ENCODE measurements around the gene AP4S1.
"Not testable (repeated sequence)": the region's sequence is repeated elsewhere in the genome, so short reads cannot be mapped to it uniquely, and the experiment has no call there.

AP4S1 gene

DNA sequence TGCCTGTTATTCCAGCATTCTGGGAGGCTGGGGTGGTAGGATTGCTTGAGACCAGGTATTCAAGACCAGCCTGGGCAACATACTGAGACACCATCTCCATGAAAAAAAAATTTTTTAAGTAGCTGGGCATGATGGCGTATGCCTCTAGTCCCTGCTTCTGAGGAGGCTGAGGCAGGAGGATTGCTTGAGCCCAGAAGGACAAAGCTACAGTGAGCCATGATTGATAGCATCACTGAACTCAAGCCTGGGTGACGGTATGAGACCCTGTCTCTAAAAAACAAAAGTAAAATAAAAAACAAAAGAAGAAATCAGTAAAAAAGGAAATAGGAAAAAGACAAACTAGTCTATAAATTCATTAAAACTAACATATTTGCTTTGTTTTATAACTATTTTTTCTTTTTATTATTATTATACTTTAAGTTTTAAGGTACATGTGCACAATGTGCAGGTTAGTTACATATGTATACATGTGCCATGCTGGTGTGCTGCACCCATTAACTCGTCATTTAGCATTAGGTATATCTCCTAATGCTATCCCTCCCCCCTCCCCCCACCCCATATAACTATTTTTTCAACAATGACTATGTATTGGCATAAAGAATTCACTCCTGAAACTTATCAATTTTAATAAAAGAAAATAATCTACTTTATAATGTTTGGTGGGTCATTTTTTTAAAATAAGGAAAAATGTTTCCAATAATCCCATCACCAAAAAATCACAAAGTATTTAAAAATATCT lies 15.4 kb upstream of the AP4S1 start:
- DNase-seq: no peak

DNA sequence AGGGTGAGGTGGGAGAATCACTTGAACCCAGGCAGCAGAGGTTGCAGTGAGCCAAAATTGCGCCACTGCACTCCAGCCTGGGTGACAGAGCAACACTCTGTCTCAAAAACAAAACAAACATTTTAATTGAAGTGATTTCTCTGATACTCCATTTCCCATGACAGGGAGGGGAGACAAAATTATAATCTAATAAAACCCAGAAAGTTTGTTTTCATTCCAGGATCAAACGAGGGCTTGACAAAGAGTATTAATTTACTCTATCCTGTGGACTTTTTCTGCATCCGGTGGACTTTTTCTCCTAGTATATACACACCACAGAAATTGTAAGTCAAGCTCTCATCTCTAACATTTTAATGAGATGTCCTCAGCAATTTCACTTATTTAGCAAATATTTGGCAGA lies 14.5 kb upstream of the AP4S1 start:
- DNase-seq: no peak

GRCh38 chr14:31013841-31014240 lies 11.6 kb upstream of the AP4S1 start:
- no peak for DNase-seq

- DNase-seq: no peak
Observed at GRCh38 chr14:31018057-31018645, 7.3 kb upstream of the AP4S1 start.

DNA sequence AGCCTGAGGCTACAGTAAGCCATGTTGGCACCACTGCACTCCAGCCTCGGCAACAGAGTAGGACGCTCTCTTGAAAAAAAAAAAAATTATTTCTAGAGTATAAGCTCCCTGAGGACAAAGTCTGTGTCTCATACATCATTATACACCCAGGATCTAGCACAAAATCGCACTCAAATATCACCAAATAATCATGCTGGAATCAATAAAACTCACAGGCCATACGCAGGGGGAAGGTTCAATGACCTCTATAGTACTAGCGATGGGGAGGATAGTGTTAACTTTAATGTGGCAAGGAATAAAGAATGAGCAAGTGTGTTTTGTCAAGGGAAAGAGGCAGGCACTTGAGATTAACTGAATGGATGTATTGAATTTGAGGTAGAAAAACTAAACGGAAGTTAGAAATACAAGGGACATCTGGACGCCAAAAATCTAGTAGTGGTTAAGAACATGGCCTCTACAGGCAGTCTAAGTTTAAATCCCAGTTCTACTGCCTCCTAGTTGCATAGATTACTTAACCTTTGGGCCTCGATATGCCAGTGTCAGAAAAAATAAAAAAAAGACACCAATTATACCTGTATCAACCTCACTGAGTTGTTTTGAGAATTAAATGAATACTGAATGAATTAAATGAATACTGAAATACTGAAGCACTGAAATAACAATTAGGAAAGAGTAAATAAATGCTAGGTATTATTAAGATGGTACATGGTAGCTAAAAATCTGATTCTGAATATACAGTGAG lies 4.4 kb upstream of the AP4S1 start:
- no peak for DNase-seq

- DNase-seq: no peak
Observed at GRCh38 chr14:31021576-31021949, 3.9 kb upstream of the AP4S1 start.

DNA sequence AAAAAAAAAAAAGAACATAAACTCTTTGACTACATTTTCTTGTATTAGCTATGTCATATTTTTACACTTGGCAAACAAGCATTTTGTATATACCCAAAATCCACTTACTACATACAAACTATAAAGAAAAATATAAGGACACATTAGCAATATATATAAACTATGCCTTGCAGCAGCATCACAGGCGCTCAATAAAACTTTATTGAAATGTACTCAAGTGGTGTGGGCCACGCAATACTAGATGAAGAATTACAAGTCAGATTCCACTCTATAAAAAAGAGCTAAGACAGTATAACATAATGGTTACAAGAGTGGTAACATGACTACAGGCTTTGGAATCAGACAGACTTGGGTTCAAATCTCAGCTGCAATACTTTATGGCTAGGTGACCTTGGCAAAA lies 3.1 kb upstream of the AP4S1 start:
- DNase-seq: no peak

GRCh38 chr14:31024010-31024480 lies 1.4 kb upstream of the AP4S1 start:
- DNase-seq: no peak

GRCh38 chr14:31024577-31025366 lies 677 bp upstream of the AP4S1 start:
- DNase-seq: no peak

DNA sequence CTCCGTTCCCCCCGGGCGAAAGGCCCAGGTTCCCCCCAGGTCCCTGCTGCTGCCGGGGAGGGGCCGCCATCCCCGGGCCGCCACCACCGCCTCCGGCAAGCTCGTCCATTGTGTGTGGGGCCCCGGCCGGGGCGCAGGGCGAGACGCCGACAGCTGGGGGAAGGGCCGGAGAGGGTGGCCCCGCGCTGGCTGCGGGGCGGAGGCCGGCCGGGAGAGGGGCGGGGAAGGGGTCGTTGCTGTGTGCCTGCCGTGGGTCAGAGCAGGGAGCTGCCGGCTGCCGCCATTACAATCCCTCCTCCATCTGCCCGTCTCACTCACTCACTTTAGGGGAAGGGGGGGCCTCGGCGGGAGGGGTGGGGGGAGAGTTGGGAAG lies 614 bp downstream of the AP4S1 start, which contains the start of gene STRN3:
Gene STRN3, minus strand, starts transcription at position 303 of the 373 bp plus-strand sequence. Its CDS starts 194 bp downstream, at position 109.
- no peak for DNase-seq

- DNase-seq: peak; percentile 91
Observed at GRCh38 chr14:31026450-31027235, 1.2 kb downstream of the AP4S1 start.

- DNase-seq: no peak
Observed at GRCh38 chr14:31027847-31028246, 2.4 kb downstream of the AP4S1 start.

- DNase-seq: no peak
Observed at GRCh38 chr14:31029016-31029970, 3.8 kb downstream of the AP4S1 start.

GRCh38 chr14:31030469-31030868 lies 5.0 kb downstream of the AP4S1 start:
- no peak for DNase-seq

GRCh38 chr14:31036552-31036951 lies 11.1 kb downstream of the AP4S1 start:
- no peak for DNase-seq

DNA sequence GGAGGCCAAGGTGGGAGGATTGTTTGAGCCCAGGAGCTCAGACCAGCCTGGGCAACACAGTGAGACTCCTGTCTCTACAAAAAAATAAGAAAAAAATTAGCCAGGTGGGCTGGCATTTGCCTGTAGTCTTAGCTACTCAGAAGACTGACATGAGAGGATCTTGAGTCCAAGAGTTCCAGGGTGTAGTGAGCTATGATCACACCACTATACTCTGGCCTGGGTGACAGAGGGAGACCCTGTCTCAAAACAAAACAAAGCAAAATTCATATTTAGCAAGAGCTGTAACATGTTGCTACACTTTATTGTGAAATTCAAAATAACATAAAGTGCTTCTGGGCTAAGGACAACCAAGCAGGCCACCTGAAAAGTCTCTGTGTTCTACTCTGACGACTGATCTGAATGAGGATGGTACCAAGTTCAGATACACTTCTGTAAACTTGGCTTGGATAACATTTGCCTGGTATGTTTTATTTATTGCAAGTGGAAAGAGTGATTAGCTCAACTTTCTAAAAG lies 12.3 kb downstream of the AP4S1 start:
- DNase-seq: no peak

DNA sequence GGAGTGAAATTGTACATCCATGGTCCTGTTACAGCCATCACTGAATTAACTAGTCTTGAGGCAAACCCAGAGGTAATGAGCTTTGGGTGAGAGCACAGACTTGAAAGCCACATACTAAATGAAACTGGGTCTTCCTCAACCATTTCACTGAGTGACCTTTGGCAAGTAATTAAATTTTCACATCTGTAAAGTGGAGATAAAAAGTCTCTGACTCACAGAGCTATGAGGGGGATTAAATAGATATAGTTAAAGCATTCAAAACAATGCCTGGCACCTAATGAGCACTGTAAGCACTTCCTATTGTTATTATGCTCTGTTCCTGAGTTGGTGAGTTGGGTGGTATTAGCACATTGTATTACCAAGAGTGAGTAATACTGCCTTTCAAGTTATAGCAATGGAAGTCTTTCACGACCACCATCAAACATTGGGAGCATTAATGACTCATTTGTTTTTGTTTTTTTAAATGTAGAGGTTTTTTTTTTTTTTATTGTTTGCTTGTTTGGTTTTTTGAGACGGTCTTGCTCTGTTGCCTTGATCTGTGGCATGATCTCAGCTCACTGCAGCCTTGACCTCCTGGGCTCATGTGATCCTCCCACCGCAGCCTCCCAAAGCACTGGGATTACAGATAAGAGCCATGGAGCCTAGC lies 13.2 kb downstream of the AP4S1 start:
- DNase-seq: no peak

GRCh38 chr14:31042300-31042699 lies 16.9 kb downstream of the AP4S1 start:
- DNase-seq: no peak

DNA sequence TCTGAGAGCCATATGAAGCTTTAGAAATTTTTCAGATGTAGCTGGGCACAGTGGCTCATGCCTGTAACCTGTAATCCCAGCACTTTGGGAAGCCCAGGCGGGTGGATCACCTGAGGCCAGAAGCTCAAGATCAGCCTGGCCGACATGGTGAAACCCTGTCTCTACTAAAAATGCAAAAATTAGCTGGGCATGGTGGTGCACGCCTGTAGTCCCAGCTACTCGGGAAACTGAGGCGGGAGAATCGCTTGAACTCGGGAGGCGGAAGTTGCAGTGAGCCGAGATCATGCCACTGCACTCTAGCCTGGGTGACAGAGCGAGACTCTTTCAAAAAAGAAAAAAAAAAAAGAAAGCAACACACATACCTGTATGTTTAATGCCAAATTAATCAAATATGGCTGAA lies 17.4 kb downstream of the AP4S1 start:
- DNase-seq: not testable (repeated sequence)

DNA sequence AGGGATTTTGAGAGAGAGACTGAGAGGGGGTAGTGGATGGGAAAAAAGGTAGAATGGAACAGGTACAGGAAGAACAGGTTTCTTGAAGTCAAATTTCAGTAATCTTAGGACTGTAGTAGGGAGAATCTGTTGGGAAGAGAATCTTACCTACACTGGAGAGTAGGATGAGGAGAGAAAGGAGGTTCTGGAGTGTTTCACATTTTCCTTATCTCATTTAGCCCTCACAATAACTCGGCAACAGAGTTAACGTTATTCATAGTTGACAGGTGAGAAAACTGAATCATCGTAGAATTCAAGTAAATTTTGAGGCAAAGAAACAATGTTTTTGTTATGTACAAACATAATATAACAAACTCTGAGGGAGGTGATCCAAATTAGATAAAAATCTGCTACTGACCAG lies 17.9 kb downstream of the AP4S1 start:
- no peak for DNase-seq
